Transverse colon (tissue), 4 donors: Measurements from ENCODE around the gene PDE4D.

Source experiments
- CTCF ChIP-seq, 5 experiments: fragments of 200-600 bp in 3 of 5; fragments of 450-650 bp in 2 of 5; sonication (generic) in 3 of 5; IDR thresholded peaks; 1 replicate in 2 of 5; 2 replicates in 3 of 5; pipeline ENCODE4 v1.5.1; 2016 to 2017; ENCODE audit warnings: antibody characterized with exemption in 5 of 5, inconsistent platforms in 3 of 5, mild to moderate bottlenecking in 2 of 5, moderate library complexity in 1 of 5
- POLR2A ChIP-seq: fragments of 450-650 bp; IDR thresholded peaks from one replicate; pipeline ENCODE4 v1.6.1; 2016; ENCODE audit warnings: antibody characterized with exemption, mild to moderate bottlenecking, moderate library complexity
- POLR2AphosphoS5 ChIP-seq, 3 donors: sonication (generic); formaldehyde crosslinking; IDR thresholded peaks; one replicate each; pipeline ENCODE4 v1.6.1; 2016; ENCODE audit warnings: antibody characterized with exemption in 3 of 3

- TF ChIP-seq POLR2A (no peak), CTCF (IDR thresholded peaks at IDR 0.05) (no peak), POLR2AphosphoS5 (IDR thresholded peaks at IDR 0.05) (no peak)
Observed at GRCh38 chr5:59497207-59497606, 396.3 kb downstream of the PDE4D start.
